CD4-positive, alpha-beta T cell treated with Interleukin-15 for 4 hours (primary cell): ENCODE results near the gene UNC13B.

Source experiments
- DNase-seq: peaks from one replicate; pipeline ENCODE4 v3.0.0-alpha.2; 2020; ENCODE audit warnings: low spot score

The UNC13B gene

DNA sequence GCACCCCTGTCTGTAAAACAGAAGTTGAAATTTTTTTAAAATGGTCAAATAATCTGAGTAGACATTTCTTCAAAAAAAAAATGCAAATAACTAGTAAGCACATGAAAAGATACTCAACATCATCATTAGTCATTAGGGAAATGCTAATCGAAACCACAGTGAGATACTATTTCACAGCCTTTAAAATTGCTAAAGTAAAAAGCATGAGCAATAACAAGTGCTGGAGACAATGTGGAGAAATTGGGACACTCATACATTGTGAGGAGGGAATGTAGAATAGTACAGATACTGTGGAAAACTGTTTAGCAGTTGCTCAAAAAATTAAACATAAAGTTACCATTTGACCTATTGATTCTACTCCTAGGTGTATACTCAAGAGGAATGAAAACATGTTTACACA, 269.7 kb downstream of the UNC13B start:
- DNase-seq = no peak

DNA sequence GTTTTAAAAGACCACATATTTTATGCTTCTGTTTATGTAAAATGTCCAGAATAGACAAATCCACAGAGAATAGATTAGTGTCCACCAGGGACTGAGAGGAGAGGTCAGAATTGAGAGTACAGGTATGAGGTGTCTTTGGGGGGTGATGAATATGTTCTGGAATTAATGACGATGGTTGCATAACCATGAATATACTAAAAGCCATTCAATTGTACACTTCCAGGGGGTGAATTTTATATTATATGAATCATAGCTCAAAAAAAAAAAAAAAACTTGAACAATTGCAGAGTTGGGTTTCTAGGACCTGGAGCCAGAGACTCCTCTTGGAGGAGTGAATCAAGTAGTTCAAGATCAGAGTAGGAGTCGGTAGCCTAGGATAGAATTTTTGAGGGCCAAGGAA, 270.3 kb downstream of the UNC13B start:
- DNase-seq = no peak

DNA sequence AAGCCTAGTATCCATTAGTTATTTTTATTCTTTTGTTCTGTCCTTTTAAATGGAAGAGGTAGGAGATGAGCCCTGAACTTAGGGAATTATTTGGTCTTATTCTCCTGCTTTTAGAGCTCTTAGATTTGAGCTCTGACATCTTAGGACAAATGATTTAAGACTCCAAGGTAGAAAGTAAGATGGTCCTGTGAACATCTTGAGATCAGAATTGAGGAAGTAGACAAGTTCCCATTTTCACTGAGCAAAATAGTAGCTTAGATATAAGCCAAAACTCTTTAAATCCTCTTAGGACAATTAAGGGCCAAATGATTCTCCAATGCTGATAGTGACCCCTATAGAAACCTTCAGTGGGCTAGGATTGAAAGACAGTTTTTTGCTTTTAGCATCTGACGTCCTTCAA, 275.1 kb downstream of the UNC13B start:
- no peak for DNase-seq

- no peak for DNase-seq
Measured at GRCh38 chr9:35446012-35446411, 284.2 kb downstream of the UNC13B start.

DNA sequence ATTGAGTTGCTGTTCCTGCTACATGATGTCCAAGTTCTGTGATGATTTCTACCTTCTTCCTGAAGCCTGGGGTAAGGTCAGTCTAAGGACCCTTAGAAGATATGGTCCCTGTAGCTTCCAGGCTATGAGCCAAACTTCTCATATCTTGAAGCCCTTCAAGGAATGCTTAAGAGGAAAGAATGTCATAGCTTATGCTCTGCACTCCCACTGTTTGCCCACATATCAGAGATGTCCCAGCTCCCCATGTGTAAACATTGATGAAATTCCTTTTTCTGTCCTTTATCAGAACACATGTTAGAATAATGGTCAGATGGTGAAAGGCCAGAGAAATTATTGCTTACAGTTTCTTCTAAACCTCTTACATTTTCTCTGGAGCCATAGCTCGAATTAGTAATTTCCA, 286.7 kb downstream of the UNC13B start:
- no peak for DNase-seq

GRCh38 chr9:35452481-35452880, 290.7 kb downstream of the UNC13B start:
- DNase-seq = no peak

DNA sequence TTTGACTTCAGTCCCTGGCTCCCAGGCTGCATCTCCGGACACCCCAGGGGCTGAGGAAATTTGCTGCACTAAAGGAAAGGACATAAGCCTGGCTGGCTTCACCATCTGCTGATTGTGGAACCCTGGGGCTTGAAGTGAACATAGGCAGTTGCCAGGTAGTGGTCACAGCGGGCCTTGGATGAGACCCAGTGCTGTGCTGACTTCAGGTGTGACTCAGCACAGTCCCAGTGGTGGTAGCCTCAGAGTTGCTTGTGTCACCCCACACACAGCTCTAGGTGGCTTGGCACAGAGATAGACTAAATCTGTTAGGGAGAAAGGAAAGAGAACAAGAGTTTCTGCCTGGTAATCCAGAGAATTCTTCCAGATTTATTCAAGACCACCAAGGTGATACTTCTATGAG, 292.0 kb downstream of the UNC13B start:
- no peak for DNase-seq
